Gastroesophageal sphincter (tissue), 4 donors: Measurements from ENCODE around the gene SPATA2L. TPM values are rescaled to one million over a fixed set of nuclear protein-coding genes. Genes with fewer than 3 reads are reported as not detected.
"Not testable (repeated sequence)": the region's sequence is repeated elsewhere in the genome, so short reads cannot be mapped to it uniquely, and the experiment has no call there.

Source experiments
- ATAC-seq: fragments of 150-250 bp; one replicate; pipeline ENCODE4 v1.9.1; 2016; ENCODE audit warnings: mild to moderate bottlenecking, moderate library complexity
- H3K27ac ChIP-seq, 4 donors: fragments of 200-600 bp; sonication (generic) in 3 of 4; 1 replicate in 3 of 4; 2 replicates in 1 of 4; pipeline ENCODE4 v1.5.1; 2016 to 2019
- H3K27me3 ChIP-seq: fragments of 200-600 bp; sonication (generic); one replicate; pipeline ENCODE4 v1.5.1; 2019
- H3K36me3 ChIP-seq, 2 donors: fragments of 200-600 bp; sonication (generic); one replicate each; pipeline ENCODE4 v1.5.1; 2019; ENCODE audit warnings: control low read depth in 1 of 2
- H3K4me1 ChIP-seq, 3 donors: fragments of 200-600 bp; sonication (generic); 1 replicate in 2 of 3; 2 replicates in 1 of 3; pipeline ENCODE4 v1.5.1; 2016 to 2019; ENCODE audit warnings: control low read depth in 2 of 3
- H3K4me3 ChIP-seq, 2 donors: fragments of 200-600 bp; sonication (generic); one replicate each; pipeline ENCODE4 v1.5.1; 2019; ENCODE audit warnings: mild to moderate bottlenecking in 1 of 2, moderate library complexity in 1 of 2
- H3K9me3 ChIP-seq, 3 donors: fragments of 200-600 bp; sonication (generic); one replicate each; pipeline ENCODE4 v1.5.1; 2017 to 2019; ENCODE audit warnings: control low read depth in 2 of 3
- CTCF ChIP-seq, 4 experiments: fragments of 200-600 bp in 2 of 4; fragments of 450-650 bp in 2 of 4; sonication (generic) in 1 of 4; IDR thresholded peaks; one replicate each; pipeline ENCODE4 v1.5.1; 2017 to 2019; ENCODE audit warnings: antibody characterized with exemption in 4 of 4, mild to moderate bottlenecking in 2 of 4, moderate library complexity in 2 of 4
- EP300 ChIP-seq: sonication (generic); formaldehyde crosslinking; IDR thresholded peaks from one replicate; pipeline ENCODE4 v1.6.1; 2017; ENCODE audit warnings: antibody characterized with exemption, mild to moderate bottlenecking
- POLR2A ChIP-seq, 2 donors: fragments of 450-650 bp; IDR thresholded peaks; one replicate each; pipeline ENCODE4 v1.6.1; 2017; ENCODE audit warnings: antibody characterized with exemption in 2 of 2, mild to moderate bottlenecking in 2 of 2, moderate library complexity in 1 of 2
- POLR2AphosphoS5 ChIP-seq: sonication (generic); formaldehyde crosslinking; IDR thresholded peaks from one replicate; pipeline ENCODE4 v1.6.1; 2017; ENCODE audit warnings: antibody characterized with exemption
- WGBS, 2 donors: methylation state at CpG; one replicate each; pipeline ENCODE4 v1.1.5; 2018; ENCODE audit warnings: low coverage in 1 of 2; 5-methylcytosine and 5-hydroxymethylcytosine counted together
- total RNA-seq, 4 donors: library from RNA; depleted of rRNA; stranded (reverse); fragments of >200 nt; gene quantifications; one replicate each; pipeline ENCODE4 v1.1.0, GENCODE V29; 2016

Gene SPATA2L
- total RNA-seq, 4 donors from 2014 or later: 8.7 to 21.8 (median 13.2) TPM

GRCh38 chr16:89700100-89700648 is 1.3 kb downstream of the SPATA2L start:
- peak overlapping the region in 3 of 4 donors; percentile 84 to 88 (median 85) for H3K27ac ChIP-seq
- WGBS, 2 donors: 0% methylated on average over 6 of the region's 30 CpGs; no CpG with 5 or more reads in 1 of the 2 donors
- peaks cover 0 to 29% of the 10 kb centered on the region in 2 donors for H3K36me3 ChIP-seq
- TF ChIP-seq CTCF (IDR thresholded peaks at IDR 0.05) (peak in 3 of 4 experiments; percentile 75 to 92 (median 89)), POLR2AphosphoS5 (peak; percentile 61), POLR2A (IDR thresholded peaks at IDR 0.05) (no peak), EP300 (no peak)
- ATAC-seq: peak; percentile 86
- peaks cover 0 to 29% (median 17%) of the 10 kb centered on the region in 3 donors for H3K4me1 ChIP-seq
- peak overlapping the region; percentile 40 to 82 for H3K4me3 ChIP-seq
- peaks cover 18% of the 10 kb centered on the region for H3K27me3 ChIP-seq
- no peaks in the 10 kb centered on the region for H3K9me3 ChIP-seq

GRCh38 chr16:89699629-89700099 is 1.8 kb downstream of the SPATA2L start:
- H3K4me3 ChIP-seq: peak overlapping the region in 1 of 2 donors; percentile 82
- H3K9me3 ChIP-seq, ATAC-seq: not testable (repeated sequence)
- H3K36me3 ChIP-seq: peaks cover 0 to 34% of the 10 kb centered on the region in 2 donors
- peaks cover 17% of the 10 kb centered on the region for H3K27me3 ChIP-seq
- peak overlapping the region in 3 of 4 donors; percentile 84 to 88 (median 85) for H3K27ac ChIP-seq
- peaks cover 0 to 29% (median 17%) of the 10 kb centered on the region in 3 donors for H3K4me1 ChIP-seq
- 67% methylated on average over 1 of the region's 18 CpGs; no CpG with 5 or more reads in 1 of the 2 donors for WGBS, 2 donors

- 93 to 100% methylated on average over 4 to 12 of the region's 14 CpGs for WGBS, 2 donors
- H3K9me3 ChIP-seq, H3K27ac ChIP-seq, H3K4me3 ChIP-seq, ATAC-seq: not testable (repeated sequence)
- H3K27me3 ChIP-seq: peaks cover 11% of the 10 kb centered on the region
- H3K4me1 ChIP-seq: peaks cover 0 to 29% (median 17%) of the 10 kb centered on the region in 3 donors
- H3K36me3 ChIP-seq: peaks cover 0 to 44% of the 10 kb centered on the region in 2 donors
Observed at GRCh38 chr16:89698717-89699116, 2.8 kb downstream of the SPATA2L start.

GRCh38 chr16:89697616-89698331 is 3.7 kb downstream of the SPATA2L start:
- TF ChIP-seq POLR2AphosphoS5: no peak
- TF ChIP-seq POLR2A (IDR thresholded peaks at IDR 0.05): no peak
- no peak for TF ChIP-seq EP300
- no peak for TF ChIP-seq CTCF (IDR thresholded peaks at IDR 0.05)

GRCh38 chr16:89697161-89697615 is 4.3 kb downstream of the SPATA2L start:
- H3K4me3 ChIP-seq: no peak overlapping the region
- peaks cover 0 to 26% (median 16%) of the 10 kb centered on the region in 3 donors for H3K4me1 ChIP-seq
- H3K27me3 ChIP-seq: peaks cover 2% of the 10 kb centered on the region
- WGBS, 2 donors: no CpG with 5 or more reads among the region's 19 CpGs
- TF ChIP-seq CTCF (IDR thresholded peaks at IDR 0.05) (no peak), EP300 (no peak)
- H3K36me3 ChIP-seq: peaks cover 0 to 59% of the 10 kb centered on the region in 2 donors
- H3K27ac ChIP-seq: no peak overlapping the region
- H3K9me3 ChIP-seq: no peaks in the 10 kb centered on the region
- ATAC-seq: no peak

More at GRCh38 chr16:89697616-89698331, 3.7 kb downstream of the SPATA2L start:
- Histone ChIP-seq H3K4me3 (no peak overlapping the region), H3K27ac (no peak overlapping the region), H3K9me3 (no peaks in the 10 kb centered on the region), H3K36me3 (peaks cover 0 to 53% of the 10 kb centered on the region in 2 donors), H3K27me3 (peaks cover 2% of the 10 kb centered on the region), H3K4me1 (peaks cover 0 to 29% (median 17%) of the 10 kb centered on the region in 3 donors)
- WGBS, 2 donors: 65% methylated on average over 5 of the region's 32 CpGs; no CpG with 5 or more reads in 1 of the 2 donors
- no peak for ATAC-seq
